HG03139 (cell line): ENCODE measurements around the gene NAAA.
"Not testable (repeated sequence)": the region's sequence is repeated elsewhere in the genome, so short reads cannot be mapped to it uniquely, and the experiment has no call there.

Source experiments
- ATAC-seq: cut with Tn5 transposase; IDR thresholded peaks from one replicate; pipeline ENCODE4 v1.9.1; 2021; ENCODE audit not compliant: unreplicated experiment

The NAAA gene

DNA sequence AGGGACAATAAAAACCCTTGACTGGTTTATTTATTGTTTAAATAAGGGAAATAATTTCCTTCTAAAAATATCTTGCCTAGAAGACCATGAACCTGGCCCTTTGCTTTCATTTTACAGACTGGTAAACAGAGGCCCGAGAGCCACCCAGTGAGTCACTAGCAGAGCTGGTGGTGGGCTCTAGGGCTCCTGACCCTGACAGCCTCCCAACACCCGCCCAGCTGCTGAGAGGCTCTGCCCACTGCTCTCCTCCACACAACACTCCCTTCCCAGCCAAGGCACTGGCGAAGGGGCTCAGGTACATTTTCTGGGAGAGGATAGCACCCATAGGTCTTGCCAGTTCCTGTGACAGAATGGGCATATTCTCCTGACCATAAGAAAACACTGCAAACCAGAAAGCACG lies 20.5 kb downstream of the NAAA start:
- ATAC-seq: no peak

GRCh38 chr4:75919920-75920319 lies 20.9 kb downstream of the NAAA start:
- ATAC-seq: no peak

GRCh38 chr4:75916091-75916661 lies 24.6 kb downstream of the NAAA start:
- no peak for ATAC-seq

DNA sequence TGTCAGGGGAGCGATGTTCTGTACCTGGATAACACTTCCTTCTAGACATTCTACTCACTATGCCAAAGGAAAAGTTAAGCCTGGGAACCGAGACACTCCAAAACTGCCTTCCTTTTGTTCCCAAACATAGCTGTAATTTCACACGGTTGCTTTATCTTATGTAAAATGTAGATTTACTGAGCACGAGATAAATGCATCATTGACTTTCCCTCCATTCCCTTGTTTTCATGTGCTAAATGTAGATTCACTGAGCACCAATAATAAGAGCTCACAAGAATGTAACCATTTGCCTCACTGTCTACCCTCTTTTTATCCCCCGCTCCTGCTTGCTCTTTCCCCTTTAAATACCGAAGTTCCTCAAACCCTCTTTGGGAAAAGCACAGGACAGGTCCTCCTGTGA lies 27.8 kb downstream of the NAAA start:
- ATAC-seq: no peak

DNA sequence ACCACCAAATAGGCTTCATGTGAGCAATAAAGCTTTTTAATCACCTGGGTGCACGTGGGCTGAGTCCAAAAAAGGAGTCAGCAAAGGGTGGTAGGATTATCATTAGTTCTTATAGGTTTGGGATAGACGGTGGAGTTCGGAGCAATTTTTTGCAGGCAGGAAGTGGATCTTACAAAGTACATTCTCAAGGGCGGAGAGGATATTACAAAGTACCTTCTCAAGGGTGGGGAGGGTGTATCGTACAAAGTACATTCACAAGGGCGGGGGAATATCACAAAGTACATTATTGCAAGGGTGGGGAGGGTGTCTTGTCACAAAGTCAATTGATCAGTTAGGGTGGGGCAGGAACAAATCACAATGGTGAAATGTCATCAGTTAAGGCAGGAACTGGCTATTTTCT lies 30.0 kb downstream of the NAAA start:
- not testable (repeated sequence) for ATAC-seq

- no peak for ATAC-seq
Measured at GRCh38 chr4:75909405-75909804, 31.4 kb downstream of the NAAA start.

GRCh38 chr4:75908555-75908954 lies 32.3 kb downstream of the NAAA start:
- no peak for ATAC-seq

- no peak for ATAC-seq
Measured at GRCh38 chr4:75907966-75908365, 32.8 kb downstream of the NAAA start.

DNA sequence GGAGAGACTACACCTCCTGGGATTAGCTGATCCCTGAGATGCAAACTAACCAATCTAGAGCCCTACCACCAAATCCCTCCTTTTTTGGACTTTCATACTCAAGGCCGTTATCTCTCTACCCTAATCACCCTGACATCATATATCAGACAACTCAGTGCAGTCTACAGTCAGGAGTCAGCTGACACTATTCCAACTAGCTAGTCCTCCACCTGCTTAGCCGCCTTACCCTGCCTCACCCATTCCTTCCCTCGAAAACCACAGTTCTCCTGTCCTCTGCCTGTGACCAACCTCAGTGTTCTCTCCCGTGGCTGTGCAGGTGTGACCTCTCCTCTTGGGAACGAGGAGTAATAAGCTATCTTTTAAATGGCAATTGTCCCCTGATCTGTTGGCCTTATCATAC lies 36.7 kb downstream of the NAAA start:
- no peak for ATAC-seq

DNA sequence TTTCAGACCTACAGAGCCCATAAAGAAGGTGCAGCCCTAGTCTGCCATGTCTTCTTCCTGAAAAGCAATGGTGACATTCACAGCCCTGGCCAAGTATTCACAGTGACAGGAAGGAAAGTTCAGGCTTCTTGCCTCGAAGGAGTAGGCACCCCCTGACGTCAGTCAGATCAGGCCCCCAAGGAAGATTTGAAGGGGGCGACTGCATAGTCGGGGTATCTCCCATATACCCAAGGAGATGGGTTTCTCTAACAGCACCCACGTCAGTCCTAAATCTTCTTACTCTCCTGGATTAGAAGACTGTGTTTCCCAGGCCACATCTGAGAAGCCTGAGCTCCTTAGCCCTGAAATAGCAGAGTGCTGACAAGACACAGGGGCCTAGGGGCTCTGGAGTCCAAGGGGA lies 38.5 kb downstream of the NAAA start, which contains the start of gene PPEF2:
Gene PPEF2 (minus strand): TSS at position 101 of the 400 bp plus-strand sequence. CDS start 6,127 bp downstream, outside the sequence.
- ATAC-seq: no peak

DNA sequence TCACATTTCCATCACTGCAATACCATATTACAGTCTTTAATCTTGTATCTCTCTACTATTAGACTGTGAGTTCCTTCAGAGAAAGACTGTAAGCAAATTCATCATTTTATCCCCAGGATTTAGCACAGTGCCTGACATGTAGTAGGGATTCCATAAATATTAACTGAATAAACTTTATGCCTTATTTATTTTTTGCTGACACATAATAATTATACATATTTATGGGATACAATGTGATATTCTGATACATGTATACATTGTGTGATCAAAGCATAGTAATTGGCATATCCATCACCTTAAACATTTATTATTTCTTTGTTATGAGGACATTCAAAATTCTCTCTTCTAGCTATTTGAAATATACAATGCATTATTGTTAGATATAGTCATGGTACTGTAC lies 42.3 kb downstream of the NAAA start:
- ATAC-seq: no peak

DNA sequence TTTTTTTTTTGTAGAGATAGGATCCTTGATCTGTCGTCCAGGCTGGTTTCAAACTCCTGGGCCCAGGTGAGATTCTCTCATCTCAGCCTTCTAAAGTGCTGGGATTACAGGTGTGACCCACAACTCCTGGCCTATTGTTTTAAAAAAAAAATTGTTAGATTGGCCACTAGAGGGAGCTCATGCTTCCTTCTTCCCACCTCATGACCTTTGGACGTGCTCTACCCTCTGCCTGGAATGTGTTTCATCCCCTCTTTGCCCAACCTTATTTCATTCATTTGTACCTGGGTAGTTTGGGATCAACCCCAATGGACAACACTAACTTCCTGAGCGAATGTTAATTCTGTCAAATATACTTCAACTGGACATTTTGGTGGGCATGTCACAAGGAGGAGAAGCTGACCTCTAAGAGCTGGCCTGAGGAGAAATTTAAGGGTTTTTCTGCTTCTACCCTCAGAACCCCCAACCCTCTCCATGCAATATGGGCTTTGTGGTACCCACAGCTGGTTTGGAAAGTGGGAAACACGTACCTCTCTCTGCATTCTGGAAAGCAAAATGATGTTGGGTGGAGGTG lies 45.0 kb downstream of the NAAA start:
- no peak for ATAC-seq

GRCh38 chr4:75892508-75892907 lies 48.3 kb downstream of the NAAA start:
- no peak for ATAC-seq

DNA sequence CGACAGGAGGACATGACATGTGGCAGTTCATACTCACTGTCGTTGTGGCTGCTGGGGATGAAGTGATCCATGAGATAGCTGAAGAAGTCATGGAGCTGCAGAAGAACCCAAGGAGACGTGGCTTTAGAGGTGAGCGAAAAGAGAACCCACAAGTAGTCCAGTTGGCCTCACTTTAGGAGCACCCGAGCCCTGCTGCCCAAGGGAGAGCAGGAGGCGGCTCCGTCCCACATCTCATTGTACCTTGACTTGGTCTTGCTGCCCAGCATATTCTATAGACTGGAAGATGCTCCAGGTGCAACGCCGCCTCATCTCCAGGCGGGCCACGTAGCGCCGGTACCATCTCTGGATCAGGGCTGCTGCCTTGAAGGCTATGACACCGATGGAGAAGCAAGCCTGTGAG lies 49.2 kb downstream of the NAAA start:
- no peak for ATAC-seq

DNA sequence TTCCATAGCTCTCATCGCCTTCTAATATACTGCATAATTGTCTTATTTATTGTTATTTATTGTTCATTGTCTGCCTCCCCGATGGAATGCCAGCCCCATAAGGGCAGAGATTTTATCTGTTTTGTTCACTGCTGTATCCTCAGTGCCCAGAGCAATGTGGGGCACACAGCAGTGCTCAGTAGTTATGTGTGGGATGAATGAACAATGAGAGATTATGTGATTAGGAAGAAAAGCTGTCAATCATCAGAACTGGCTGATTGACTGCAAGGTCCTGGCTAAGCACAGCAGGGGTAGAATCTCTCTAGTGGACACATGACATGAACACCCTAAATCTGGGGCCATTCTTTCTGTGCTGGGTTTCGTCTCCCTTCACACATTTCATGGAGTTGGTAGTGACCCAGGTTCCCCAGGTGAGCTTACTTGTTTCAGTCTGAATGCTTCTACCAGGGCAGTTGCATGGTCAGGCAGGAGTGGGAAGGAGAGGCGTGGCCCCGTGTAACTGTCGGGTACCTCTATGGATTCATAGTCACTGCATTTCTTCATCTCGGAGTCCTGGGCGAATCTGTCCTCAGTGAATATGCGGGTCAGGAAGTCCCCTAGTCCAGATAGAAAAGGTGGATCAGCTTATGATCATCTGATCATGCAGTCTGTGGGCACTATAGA lies 51.1 kb downstream of the NAAA start:
- no peak for ATAC-seq

GRCh38 chr4:75886104-75886503 lies 54.7 kb downstream of the NAAA start:
- ATAC-seq: no peak

GRCh38 chr4:75881476-75881875 lies 59.3 kb downstream of the NAAA start:
- no peak for ATAC-seq

DNA sequence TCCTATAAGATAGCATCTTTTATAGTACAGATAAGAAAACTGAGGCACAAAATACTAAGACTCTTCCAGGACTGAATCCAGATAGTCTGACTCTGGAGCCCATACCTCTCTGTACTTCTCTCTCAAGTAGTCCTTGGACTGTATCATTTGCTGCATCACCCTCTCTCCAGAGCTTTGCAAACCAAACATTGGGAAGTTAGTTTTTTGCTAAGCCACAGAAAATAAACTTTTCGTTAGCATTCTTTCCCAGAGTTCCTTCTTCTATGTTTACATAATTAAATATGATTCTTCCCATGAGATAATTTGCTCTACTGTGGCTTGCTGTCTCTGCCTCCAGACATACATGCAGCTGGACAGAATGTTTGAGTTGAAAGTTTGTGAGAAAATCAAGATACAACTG lies 60.5 kb downstream of the NAAA start:
- no peak for ATAC-seq

- ATAC-seq: no peak
Measured at GRCh38 chr4:75878246-75878756, 62.5 kb downstream of the NAAA start.

DNA sequence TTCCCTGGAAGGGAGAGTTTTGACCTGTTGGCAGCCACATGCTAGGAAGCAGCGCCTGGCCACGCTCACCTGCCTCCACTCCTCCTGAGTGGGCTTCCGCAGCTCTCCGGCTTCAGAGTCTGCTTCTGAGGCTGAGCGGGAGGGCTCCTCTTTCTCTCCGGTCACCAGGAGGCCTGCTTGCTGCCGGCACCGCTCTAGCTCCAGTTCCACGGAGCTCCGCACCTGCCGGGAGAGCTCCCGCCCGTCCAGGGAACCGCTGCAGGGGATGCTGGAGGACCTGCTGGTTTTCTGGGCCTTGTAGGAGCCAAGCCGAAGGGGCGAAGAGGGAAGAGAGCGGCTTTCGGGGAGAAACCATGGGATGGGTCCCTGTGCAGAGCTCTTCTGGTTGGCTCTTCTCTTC lies 64.6 kb downstream of the NAAA start:
- ATAC-seq: no peak

DNA sequence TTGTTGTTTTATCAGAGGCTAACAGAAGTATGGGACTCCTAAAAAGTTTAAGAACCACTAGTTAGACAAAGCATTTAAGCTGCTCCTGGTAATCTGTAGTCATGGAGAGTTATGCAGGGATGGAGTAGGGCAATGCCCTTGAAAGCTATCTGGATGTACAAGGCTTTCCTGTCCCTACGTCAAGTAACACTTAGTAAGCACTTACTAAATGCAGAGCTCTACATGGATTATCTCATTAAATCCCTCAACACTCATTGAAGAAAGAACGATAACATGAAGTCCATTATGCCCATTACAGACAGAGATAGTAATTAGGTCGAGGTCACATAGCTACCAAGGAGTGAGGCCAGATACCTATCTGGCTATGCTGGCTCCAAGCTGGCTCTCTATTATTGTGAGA lies 71.7 kb downstream of the NAAA start:
- ATAC-seq: no peak

DNA sequence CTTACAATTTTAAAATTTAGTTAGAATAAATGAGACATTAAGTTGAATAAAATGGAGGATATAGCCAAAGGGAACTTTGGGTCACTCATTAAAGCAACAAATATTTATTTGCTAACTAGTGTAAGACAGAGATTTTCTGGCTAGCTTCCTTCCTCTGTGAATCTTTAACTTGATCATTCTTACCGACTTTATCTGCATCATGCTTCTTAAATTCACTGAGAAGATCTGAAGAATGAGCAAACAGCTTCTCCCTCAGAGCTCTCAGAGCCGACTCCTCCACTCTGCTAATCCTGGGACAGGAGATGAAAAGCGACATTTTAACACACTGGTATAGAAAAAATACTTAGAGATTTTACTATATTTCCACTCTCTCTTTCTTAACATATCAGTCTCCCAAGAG lies 73.7 kb downstream of the NAAA start:
- no peak for ATAC-seq
